ENCODE results near the gene TRPT1.

- TF ChIP-seq EZH2phosphoT487 (IDR thresholded peaks at IDR 0.05; ENCODE audit: borderline replicate concordance, low read depth, low read length) (no peak), CTCF (conservative IDR thresholded peaks at IDR 0.05; ENCODE audit: low read length) (no peak)
Measured at GRCh38 chr11:64229090-64229743, 3.2 kb upstream of the TRPT1 start.
